Astrocyte (in vitro differentiated cells and primary cell): Measurements from ENCODE around the gene SMTNL2. TPM values are rescaled to one million over a fixed set of nuclear protein-coding genes. Genes with fewer than 3 reads are reported as not detected.
"Not testable (repeated sequence)": the region's sequence is repeated elsewhere in the genome, so short reads cannot be mapped to it uniquely, and the experiment has no call there.

Experiments used
- DNase-seq: peaks from one replicate; pipeline ENCODE4 v3.0.0-alpha.2; 2010; ENCODE audit warnings: low read depth
- FAIRE-seq: peaks from 2 replicates; lab custom pipeline; 2011; peaks lifted over from hg19 to GRCh38; lab: Jason Lieb, UNC
- H2AFZ ChIP-seq: 2 replicates; pipeline ENCODE4 v1.6.0; 2012; ENCODE audit warnings: low read depth, low read length, inconsistent platforms
- H3K27ac ChIP-seq: 2 replicates; pipeline ENCODE4 v1.5.1; 2011; ENCODE audit warnings: low read depth, low read length, inconsistent platforms
- H3K27me3 ChIP-seq: 2 replicates; pipeline ENCODE4 v1.6.0; 2011; ENCODE audit warnings: low read length, inconsistent platforms; ENCODE audit not compliant: insufficient read depth
- H3K36me3 ChIP-seq: 2 replicates; pipeline ENCODE4 v1.5.1; 2011; ENCODE audit warnings: low read length, inconsistent platforms; ENCODE audit not compliant: insufficient read depth
- H3K4me1 ChIP-seq: 2 replicates; pipeline ENCODE4 v1.5.1; 2011; ENCODE audit warnings: low read length, inconsistent platforms; ENCODE audit not compliant: insufficient read depth
- H3K4me2 ChIP-seq: 2 replicates; pipeline ENCODE4 v1.6.0; 2012; ENCODE audit warnings: low read length, inconsistent platforms
- H3K4me3 ChIP-seq: 2 replicates; pipeline ENCODE4 v1.5.1; 2011; ENCODE audit warnings: low read depth, mild to moderate bottlenecking, low read length, inconsistent platforms; ENCODE audit not compliant: insufficient read depth
- H3K79me2 ChIP-seq: 2 replicates; pipeline ENCODE4 v1.6.0; 2012; ENCODE audit warnings: mild to moderate bottlenecking, low read length, inconsistent platforms; ENCODE audit not compliant: insufficient read depth
- H3K9ac ChIP-seq: 2 replicates; pipeline ENCODE4 v1.6.0; 2012; ENCODE audit warnings: mild to moderate bottlenecking, low read length, inconsistent platforms
- H3K9me3 ChIP-seq: 2 replicates; pipeline ENCODE4 v1.5.1; 2012; ENCODE audit warnings: low read depth, mild to moderate bottlenecking, low read length, inconsistent platforms; ENCODE audit not compliant: insufficient read depth
- H4K20me1 ChIP-seq: 2 replicates; pipeline ENCODE4 v1.6.0; 2012; ENCODE audit warnings: low read length, inconsistent platforms; ENCODE audit not compliant: insufficient read depth
- H3K27ac Mint-ChIP-seq: one replicate; pipeline ENCODE4 v1.8.0; 2021; ENCODE audit warnings: mild to moderate bottlenecking, mixed read lengths; ENCODE audit not compliant: unreplicated experiment
- H3K27me3 Mint-ChIP-seq: one replicate; pipeline ENCODE4 v1.8.0; 2021; ENCODE audit warnings: low read depth, mixed read lengths; ENCODE audit not compliant: unreplicated experiment
- H3K36me3 Mint-ChIP-seq: one replicate; pipeline ENCODE4 v1.8.0; 2021; ENCODE audit warnings: low read depth, mixed read lengths; ENCODE audit not compliant: unreplicated experiment
- H3K4me1 Mint-ChIP-seq: one replicate; pipeline ENCODE4 v1.8.0; 2021; ENCODE audit warnings: low read depth, mixed read lengths; ENCODE audit not compliant: unreplicated experiment
- H3K4me3 Mint-ChIP-seq: one replicate; pipeline ENCODE4 v1.8.0; 2021; ENCODE audit warnings: mild to moderate bottlenecking, moderate library complexity, mixed read lengths; ENCODE audit not compliant: unreplicated experiment
- H3K9me3 Mint-ChIP-seq: one replicate; pipeline ENCODE4 v1.8.0; 2021; ENCODE audit warnings: mild to moderate bottlenecking, mixed read lengths; ENCODE audit not compliant: unreplicated experiment
- CTCF ChIP-seq: IDR thresholded peaks from 2 replicates; pipeline ENCODE4 v1.5.1; 2011; ENCODE audit warnings: low read depth, mild to moderate bottlenecking, inconsistent platforms, low read length, moderate library complexity; ENCODE audit not compliant: insufficient read depth
- EZH2 ChIP-seq: IDR thresholded peaks from 2 replicates; pipeline ENCODE4 v1.6.1; 2012; ENCODE audit warnings: mild to moderate bottlenecking, low read length, inconsistent platforms; ENCODE audit not compliant: insufficient read depth
- total RNA-seq: library from RNA; stranded (reverse); gene quantifications from 2 replicates; pipeline ENCODE4 v1.2.1, GENCODE V29; 2021

The SMTNL2 gene
- total RNA-seq, 1 donor from 2014 or later, result 0.18 TPM

- H3K36me3 Mint-ChIP-seq, result no peaks in the 10 kb centered on the region
- TF ChIP-seq EZH2 (no peak), CTCF (no peak)
- Histone ChIP-seq H3K79me2 (no peaks in the 10 kb centered on the region), H3K27me3 (peaks cover 15% of the 10 kb centered on the region), H3K4me2 (no peak overlapping the region), H4K20me1 (no peaks in the 10 kb centered on the region), H3K27ac (no peak overlapping the region), H3K9me3 (no peaks in the 10 kb centered on the region), H2AFZ (no peak overlapping the region), H3K4me1 (peaks cover 10% of the 10 kb centered on the region), H3K9ac (no peak overlapping the region), H3K4me3 (no peak overlapping the region), H3K36me3 (no peaks in the 10 kb centered on the region)
- DNase-seq (no peak), FAIRE-seq (no peak)
- H3K4me1 Mint-ChIP-seq, result peaks cover 25% of the 10 kb centered on the region
- H3K4me3 Mint-ChIP-seq, result no peak overlapping the region
- no peaks in the 10 kb centered on the region for H3K9me3 Mint-ChIP-seq
- H3K27ac Mint-ChIP-seq, result no peak overlapping the region
- peaks cover 18% of the 10 kb centered on the region for H3K27me3 Mint-ChIP-seq
Measured at GRCh38 chr17:4602041-4602440, 17.7 kb downstream of the SMTNL2 start.

GRCh38 chr17:4604111-4604644, 19.8 kb downstream of the SMTNL2 start:
- H3K79me2 ChIP-seq, result no peaks in the 10 kb centered on the region
- no peak overlapping the region for H2AFZ ChIP-seq
- H3K9ac ChIP-seq, result no peak overlapping the region
- TF ChIP-seq CTCF, result no peak
- TF ChIP-seq EZH2, result no peak
- H3K4me1 Mint-ChIP-seq, result peaks cover 32% of the 10 kb centered on the region
- H3K4me3 Mint-ChIP-seq, result no peak overlapping the region
- H3K4me1 ChIP-seq, result peaks cover 18% of the 10 kb centered on the region
- H3K27me3 Mint-ChIP-seq, result peaks cover 9% of the 10 kb centered on the region
- H4K20me1 ChIP-seq, result no peaks in the 10 kb centered on the region
- no peaks in the 10 kb centered on the region for H3K9me3 ChIP-seq
- H3K27ac ChIP-seq, result no peak overlapping the region
- no peak overlapping the region for H3K4me2 ChIP-seq
- no peaks in the 10 kb centered on the region for H3K9me3 Mint-ChIP-seq
- H3K36me3 ChIP-seq, result no peaks in the 10 kb centered on the region
- DNase-seq (peak; percentile 47), FAIRE-seq (no peak)
- H3K4me3 ChIP-seq, result no peak overlapping the region
- no peak overlapping the region for H3K27ac Mint-ChIP-seq
- no peaks in the 10 kb centered on the region for H3K36me3 Mint-ChIP-seq
- peaks cover 24% of the 10 kb centered on the region for H3K27me3 ChIP-seq

GRCh38 chr17:4604736-4605135, 20.4 kb downstream of the SMTNL2 start:
- not testable (repeated sequence) for FAIRE-seq, H2AFZ ChIP-seq, H3K27ac ChIP-seq, H3K9me3 ChIP-seq, H3K27ac Mint-ChIP-seq, DNase-seq, H3K9me3 Mint-ChIP-seq, H4K20me1 ChIP-seq, H3K36me3 Mint-ChIP-seq, H3K79me2 ChIP-seq, H3K4me3 Mint-ChIP-seq, H3K4me2 ChIP-seq, H3K4me3 ChIP-seq, H3K36me3 ChIP-seq, H3K9ac ChIP-seq
- peaks cover 13% of the 10 kb centered on the region for H3K4me1 ChIP-seq
- Mint-ChIP-seq H3K4me1 (peaks cover 27% of the 10 kb centered on the region), H3K27me3 (peaks cover 14% of the 10 kb centered on the region)
- H3K27me3 ChIP-seq, result peaks cover 29% of the 10 kb centered on the region
